Effector memory CD8-positive, alpha-beta T cell (primary cell): ENCODE measurements around the gene CHST13.

ENCODE experiments used
- ATAC-seq: fragments of 150-1000 bp; cut with Tn5 transposase; replicated peaks from 2 replicates; pipeline ENCODE4 v1.10.0; 2021; ENCODE audit warnings: mild to moderate bottlenecking, moderate library complexity
- DNase-seq, 3 experiments: peaks; one replicate each; pipeline ENCODE4 v3.0.0; 2021
- H3K27ac Mint-ChIP-seq, 2 donors: one replicate each; pipeline ENCODE4 v1.8.0; 2022; ENCODE audit warnings: mild to moderate bottlenecking in 2 of 2, mixed read lengths in 2 of 2, moderate library complexity in 2 of 2
- H3K27me3 Mint-ChIP-seq, 2 donors: one replicate each; pipeline ENCODE4 v1.8.0; 2022; ENCODE audit warnings: mixed read lengths in 2 of 2
- H3K36me3 Mint-ChIP-seq: one replicate; pipeline ENCODE4 v1.8.0; 2022; ENCODE audit warnings: mild to moderate bottlenecking, moderate library complexity, mixed read lengths; ENCODE audit not compliant: insufficient read depth
- H3K4me1 Mint-ChIP-seq, 2 donors: one replicate each; pipeline ENCODE4 v1.8.0; 2022; ENCODE audit warnings: low read depth in 2 of 2, mixed read lengths in 2 of 2
- H3K4me3 Mint-ChIP-seq, 2 donors: one replicate each; pipeline ENCODE4 v1.8.0; 2022; ENCODE audit warnings: mild to moderate bottlenecking in 2 of 2, mixed read lengths in 2 of 2, moderate library complexity in 2 of 2
- H3K9me3 Mint-ChIP-seq, 2 donors: one replicate each; pipeline ENCODE4 v1.8.0; 2022; ENCODE audit warnings: mixed read lengths in 2 of 2

The CHST13 gene

DNA sequence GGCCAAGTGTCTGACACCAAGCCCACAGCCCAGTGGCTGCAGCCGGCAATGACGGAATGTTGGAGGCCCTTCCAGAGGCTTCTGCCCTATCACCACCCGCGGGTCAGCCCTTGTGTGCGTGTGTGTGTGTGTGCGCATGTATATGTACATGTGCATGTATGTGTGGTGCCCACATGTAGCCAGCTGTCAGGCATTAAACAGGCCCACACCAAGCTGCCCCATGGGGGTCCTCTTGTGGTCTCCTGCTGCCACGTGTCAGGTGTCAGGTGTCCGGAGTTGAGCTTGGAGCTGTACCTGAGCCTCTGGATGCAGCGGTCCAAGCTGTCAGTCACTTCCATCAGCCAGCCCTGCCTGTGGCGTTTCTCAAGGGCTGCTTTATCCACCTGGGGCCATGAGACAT lies 20.3 kb upstream of the CHST13 start:
- no peak overlapping the region for H3K27ac Mint-ChIP-seq

DNA sequence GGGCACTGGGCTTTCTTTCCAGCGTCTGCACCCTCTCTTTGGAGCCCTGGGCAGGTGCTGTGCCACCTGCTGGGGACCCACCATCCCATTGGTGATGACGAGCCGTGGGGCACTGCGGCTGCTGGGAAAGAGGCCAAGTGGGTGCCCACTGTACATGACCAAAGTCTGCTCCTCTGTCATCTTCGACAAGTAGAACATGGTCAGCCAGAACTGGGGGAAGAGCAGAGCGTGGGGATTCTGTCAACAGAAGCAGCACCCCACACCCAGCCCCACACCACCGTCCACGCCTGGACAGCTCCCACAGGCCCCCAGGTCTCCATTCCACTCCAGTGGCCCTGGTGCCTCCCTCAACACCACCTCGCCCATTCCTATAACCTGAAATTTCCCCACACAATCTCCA lies 16.1 kb upstream of the CHST13 start:
- H3K36me3 Mint-ChIP-seq, result no peaks in the 10 kb centered on the region
- DNase-seq (no peak), ATAC-seq (no peak)
- H3K4me3 Mint-ChIP-seq, result no peak overlapping the region
- H3K27ac Mint-ChIP-seq, result no peak overlapping the region
- H3K4me1 Mint-ChIP-seq, result peaks cover 0 to 5% of the 10 kb centered on the region in 2 donors
- no peaks in the 10 kb centered on the region for H3K9me3 Mint-ChIP-seq
- peaks cover 12 to 30% of the 10 kb centered on the region in 2 donors for H3K27me3 Mint-ChIP-seq

More for the DNA sequence above, 20.3 kb upstream of the CHST13 start:
- no peak overlapping the region for H3K4me3 Mint-ChIP-seq
- H3K9me3 Mint-ChIP-seq, result no peaks in the 10 kb centered on the region
- no peak for DNase-seq
- H3K27me3 Mint-ChIP-seq, result peaks cover 12 to 30% of the 10 kb centered on the region in 2 donors
- H3K36me3 Mint-ChIP-seq, result no peaks in the 10 kb centered on the region
- H3K4me1 Mint-ChIP-seq, result no peaks in the 10 kb centered on the region
- ATAC-seq, result no peak

DNA sequence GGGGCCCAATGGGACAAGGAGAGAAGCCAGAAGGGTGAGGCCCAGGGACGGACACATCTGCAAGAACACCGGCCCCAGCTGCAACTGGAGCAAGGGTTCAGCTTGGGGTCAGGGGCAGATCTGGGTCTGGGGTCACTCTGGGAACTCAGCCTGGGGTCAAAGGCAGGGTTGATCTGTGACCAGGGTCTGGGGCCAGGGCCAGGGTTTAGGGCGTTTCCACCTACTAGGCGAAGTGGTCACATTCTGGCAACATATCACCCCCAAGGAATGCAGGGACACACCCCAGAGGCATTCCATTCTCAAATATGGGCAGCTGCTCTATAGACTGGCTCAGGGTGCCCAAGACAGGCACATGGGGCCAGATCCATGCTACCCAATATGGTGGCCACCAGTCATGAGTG lies 15.4 kb upstream of the CHST13 start:
- H3K36me3 Mint-ChIP-seq, result no peaks in the 10 kb centered on the region
- ATAC-seq (no peak), DNase-seq (no peak)
- no peaks in the 10 kb centered on the region for H3K9me3 Mint-ChIP-seq
- no peak overlapping the region for H3K27ac Mint-ChIP-seq
- H3K4me3 Mint-ChIP-seq, result no peak overlapping the region
- peaks cover 0 to 5% of the 10 kb centered on the region in 2 donors for H3K4me1 Mint-ChIP-seq
- peaks cover 12 to 30% of the 10 kb centered on the region in 2 donors for H3K27me3 Mint-ChIP-seq

DNA sequence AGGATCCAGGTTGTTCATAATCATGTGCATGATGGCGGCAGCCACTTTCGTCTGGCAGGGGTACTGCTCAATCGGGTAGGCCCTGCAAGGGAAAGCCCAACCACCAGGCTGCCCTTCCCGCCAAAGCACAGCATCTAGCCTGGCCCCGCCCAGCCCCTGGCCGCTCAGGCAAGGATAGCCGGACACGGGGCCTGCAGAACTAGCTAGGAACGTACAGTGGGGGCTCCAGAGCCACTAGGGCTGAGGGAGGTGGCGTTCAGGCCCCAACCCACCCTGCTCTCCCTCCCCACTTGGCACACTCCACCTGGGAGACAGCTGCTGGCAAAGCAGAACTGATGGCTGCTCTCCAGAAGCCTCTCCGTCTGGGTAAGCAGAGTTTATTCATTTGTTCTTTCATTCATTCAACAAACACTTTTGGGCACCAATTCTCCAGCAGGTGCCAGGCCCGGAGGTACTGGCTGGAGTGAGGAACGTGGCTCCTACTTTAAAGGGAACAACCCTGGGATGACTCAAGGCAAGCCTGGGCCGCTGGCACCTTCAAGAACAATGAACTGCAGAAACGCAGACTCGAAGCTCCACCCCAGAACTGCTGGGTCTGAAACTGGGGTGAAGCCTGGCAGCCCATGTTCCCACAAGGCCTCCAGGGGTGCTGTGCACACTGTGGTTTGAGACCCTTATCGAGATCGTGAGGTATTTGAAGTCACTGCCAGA lies 14.2 kb upstream of the CHST13 start:
- H3K9me3 Mint-ChIP-seq, result no peaks in the 10 kb centered on the region
- no peaks in the 10 kb centered on the region for H3K36me3 Mint-ChIP-seq
- peaks cover 12 to 27% of the 10 kb centered on the region in 2 donors for H3K27me3 Mint-ChIP-seq
- H3K4me1 Mint-ChIP-seq, result peaks cover 0 to 5% of the 10 kb centered on the region in 2 donors
- H3K27ac Mint-ChIP-seq, result no peak overlapping the region
- H3K4me3 Mint-ChIP-seq, result no peak overlapping the region
- DNase-seq (no peak), ATAC-seq (no peak)

DNA sequence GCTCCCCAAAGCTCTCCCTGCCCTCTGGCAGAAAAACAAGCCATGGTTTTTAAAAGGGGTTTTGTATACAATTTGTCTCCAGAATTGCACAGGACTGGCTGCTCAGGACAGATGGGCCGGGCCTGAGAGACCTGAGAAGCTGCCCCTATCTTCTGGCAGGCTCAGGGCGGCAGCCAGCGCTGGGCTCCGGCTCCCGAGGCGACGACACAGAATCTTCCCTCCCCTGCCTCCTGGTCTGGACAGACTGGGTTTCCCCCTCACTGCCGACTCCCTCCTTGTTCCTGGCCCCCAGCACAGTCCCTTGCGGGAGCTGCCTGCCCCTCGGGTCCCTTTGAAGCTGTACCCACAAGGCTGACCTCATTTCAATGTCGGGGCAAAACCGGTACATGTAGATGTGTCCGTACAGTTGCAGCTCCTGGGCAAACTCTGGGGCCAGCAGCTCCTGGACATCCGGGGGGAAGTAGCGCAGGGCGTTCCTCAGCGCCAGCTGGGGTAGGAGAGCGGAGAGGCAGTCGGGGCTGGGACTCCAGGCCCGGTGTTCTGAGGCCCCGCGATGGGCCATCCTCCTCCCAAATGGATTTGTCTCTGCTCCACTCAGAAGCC lies 13.5 kb upstream of the CHST13 start:
- no peaks in the 10 kb centered on the region for H3K36me3 Mint-ChIP-seq
- ATAC-seq (no peak), DNase-seq (no peak)
- H3K9me3 Mint-ChIP-seq, result no peaks in the 10 kb centered on the region
- no peak overlapping the region for H3K27ac Mint-ChIP-seq
- H3K4me3 Mint-ChIP-seq, result no peak overlapping the region
- H3K27me3 Mint-ChIP-seq, result peaks cover 5 to 21% of the 10 kb centered on the region in 2 donors
- peaks cover 0 to 5% of the 10 kb centered on the region in 2 donors for H3K4me1 Mint-ChIP-seq

DNA sequence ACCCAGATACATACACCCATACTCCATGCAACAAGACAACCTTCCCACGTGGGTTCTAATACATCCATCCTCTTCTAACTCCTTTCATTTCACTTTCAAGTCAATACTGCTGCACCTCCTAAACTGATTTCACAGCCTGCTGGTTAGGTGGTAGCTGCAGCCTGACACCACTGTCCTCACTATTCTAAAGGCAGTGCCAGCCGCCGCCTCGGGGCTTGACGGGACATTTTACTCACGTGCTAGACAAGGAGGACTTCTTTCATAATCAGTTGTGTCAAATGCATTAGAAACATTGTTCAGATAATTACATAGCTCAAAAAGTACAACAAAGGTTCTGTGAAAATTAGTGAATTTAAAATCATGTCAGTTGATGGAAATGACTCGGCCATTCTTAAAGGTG lies 12.7 kb upstream of the CHST13 start:
- peaks cover 0 to 5% of the 10 kb centered on the region in 2 donors for H3K4me1 Mint-ChIP-seq
- H3K27ac Mint-ChIP-seq, result no peak overlapping the region
- no peak overlapping the region for H3K4me3 Mint-ChIP-seq
- DNase-seq, result no peak
- H3K9me3 Mint-ChIP-seq, result no peaks in the 10 kb centered on the region
- H3K36me3 Mint-ChIP-seq, result no peaks in the 10 kb centered on the region
- ATAC-seq, result no peak
- peaks cover 2 to 12% of the 10 kb centered on the region in 2 donors for H3K27me3 Mint-ChIP-seq

DNA sequence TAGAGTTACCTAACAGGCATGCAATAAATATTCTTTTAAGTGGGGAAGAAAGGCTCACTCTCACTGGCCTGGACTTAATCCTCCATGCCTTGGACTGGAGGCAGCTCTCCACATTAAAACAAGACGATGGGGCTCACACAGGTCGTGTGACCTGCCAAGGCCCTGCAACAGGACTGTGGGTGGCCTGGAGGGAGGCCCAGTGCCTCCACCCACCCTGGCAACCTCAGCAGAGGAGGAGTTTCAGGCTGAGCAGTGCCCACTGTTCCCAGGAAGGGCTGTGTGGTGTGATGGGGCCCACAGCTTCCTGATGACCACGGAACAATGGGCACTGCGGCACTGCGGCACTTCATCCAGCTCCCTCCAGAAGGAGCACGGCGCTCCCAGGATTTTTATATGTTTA lies 11.9 kb upstream of the CHST13 start:
- Mint-ChIP-seq H3K4me3 (no peak overlapping the region), H3K27me3 (peaks cover 0 to 14% of the 10 kb centered on the region in 2 donors), H3K9me3 (no peaks in the 10 kb centered on the region), H3K36me3 (no peaks in the 10 kb centered on the region), H3K4me1 (peaks cover 0 to 5% of the 10 kb centered on the region in 2 donors), H3K27ac (no peak overlapping the region)
- ATAC-seq (no peak), DNase-seq (no peak)

DNA sequence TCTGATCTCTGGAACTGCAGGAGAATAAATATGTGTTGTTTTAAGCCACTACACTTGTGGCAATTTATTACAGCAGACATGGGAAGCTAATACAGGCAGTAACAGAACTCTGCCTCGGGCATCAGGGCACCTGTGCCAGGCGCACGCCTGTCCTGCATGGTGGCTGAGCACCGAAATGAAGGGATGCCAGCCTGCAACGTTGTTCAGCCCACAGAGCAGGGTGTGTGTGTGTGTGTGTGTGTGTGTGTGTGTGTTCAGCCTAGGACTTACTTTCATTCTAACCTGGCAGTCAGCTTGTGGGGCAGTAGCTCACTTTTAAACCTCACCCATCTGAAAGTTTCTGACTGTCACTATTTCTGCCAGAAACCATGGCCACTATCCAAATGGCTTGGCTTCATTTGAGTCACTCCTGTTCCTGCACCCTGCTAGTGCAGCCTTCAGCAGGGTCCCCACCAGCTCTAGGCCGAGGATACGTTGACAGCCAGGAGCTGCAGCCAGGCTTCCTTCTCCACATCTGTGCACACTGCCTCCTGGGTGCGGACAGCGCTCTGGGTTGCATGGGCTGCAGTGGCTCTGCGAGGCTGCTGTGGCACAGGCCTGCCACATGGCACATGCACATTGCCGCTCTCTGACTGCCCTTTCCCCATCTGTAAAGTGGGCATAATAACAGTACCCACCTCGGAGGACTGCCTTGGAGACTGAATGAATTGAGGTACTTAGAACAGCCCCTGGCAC lies 10.9 kb upstream of the CHST13 start:
- H3K36me3 Mint-ChIP-seq, result no peaks in the 10 kb centered on the region
- H3K9me3 Mint-ChIP-seq, result no peaks in the 10 kb centered on the region
- ATAC-seq (no peak), DNase-seq (no peak)
- H3K27me3 Mint-ChIP-seq, result peaks cover 0 to 19% of the 10 kb centered on the region in 2 donors
- H3K27ac Mint-ChIP-seq, result no peak overlapping the region
- H3K4me3 Mint-ChIP-seq, result no peak overlapping the region
- H3K4me1 Mint-ChIP-seq, result peaks cover 0 to 5% of the 10 kb centered on the region in 2 donors

DNA sequence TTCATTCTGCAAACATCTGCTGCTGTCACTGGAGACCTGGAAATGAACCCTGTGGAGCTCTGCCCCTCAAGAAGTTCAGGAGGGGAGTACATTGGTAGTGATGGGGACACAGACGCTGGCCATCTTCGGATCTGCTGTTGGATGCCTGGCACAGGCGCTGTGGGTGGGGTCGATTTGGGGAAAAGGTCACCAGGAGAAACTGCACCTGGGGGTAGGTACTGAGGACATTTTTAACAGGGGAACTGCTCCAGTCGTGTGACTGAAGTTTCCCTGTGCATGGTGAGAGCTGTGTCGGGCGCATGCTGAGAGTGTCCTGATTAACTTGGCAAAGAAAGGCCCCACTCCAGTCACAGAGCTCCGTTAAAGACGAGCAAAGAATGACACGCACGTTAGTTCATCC lies 9.8 kb upstream of the CHST13 start:
- Mint-ChIP-seq H3K27me3 (peaks cover 0 to 22% of the 10 kb centered on the region in 2 donors), H3K36me3 (no peaks in the 10 kb centered on the region), H3K27ac (no peak overlapping the region), H3K4me1 (peaks cover 0 to 5% of the 10 kb centered on the region in 2 donors), H3K4me3 (no peak overlapping the region), H3K9me3 (no peaks in the 10 kb centered on the region)
- DNase-seq (no peak), ATAC-seq (no peak)

DNA sequence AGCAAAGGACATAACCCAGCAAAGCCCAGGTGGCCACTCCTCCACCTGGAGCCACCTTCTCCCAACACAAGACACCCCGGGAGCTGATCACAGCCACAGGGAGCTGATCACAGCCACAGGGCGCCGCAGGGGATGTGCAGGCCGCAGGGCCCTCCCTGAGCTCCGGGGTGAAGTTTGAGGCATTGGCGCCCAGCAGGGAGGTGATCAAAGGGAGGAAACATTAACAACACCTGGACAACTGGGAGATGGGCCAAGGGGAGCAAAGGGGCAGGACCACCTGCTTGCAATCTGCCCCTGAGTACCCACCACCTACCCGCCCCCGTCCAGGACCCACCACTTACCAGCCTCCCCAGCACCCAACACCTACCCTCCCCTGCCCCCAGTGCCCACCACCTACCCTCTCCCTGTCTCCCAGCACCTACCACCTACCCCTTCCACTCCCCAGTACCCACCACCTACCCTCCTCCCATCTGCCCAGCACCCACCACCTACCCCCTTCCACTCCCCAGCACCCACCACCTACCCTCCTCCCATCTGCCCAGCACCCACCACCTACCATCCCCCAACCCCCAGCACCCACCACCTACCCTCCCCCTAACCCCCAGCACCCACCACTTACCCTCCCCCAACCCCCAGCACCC lies 8.8 kb upstream of the CHST13 start:
- no peak for DNase-seq
- Mint-ChIP-seq H3K27ac (no peak overlapping the region), H3K4me3 (no peak overlapping the region), H3K4me1 (peaks cover 0 to 5% of the 10 kb centered on the region in 2 donors), H3K36me3 (no peaks in the 10 kb centered on the region), H3K27me3 (peaks cover 0 to 22% of the 10 kb centered on the region in 2 donors), H3K9me3 (no peaks in the 10 kb centered on the region)
- ATAC-seq, result no peak

DNA sequence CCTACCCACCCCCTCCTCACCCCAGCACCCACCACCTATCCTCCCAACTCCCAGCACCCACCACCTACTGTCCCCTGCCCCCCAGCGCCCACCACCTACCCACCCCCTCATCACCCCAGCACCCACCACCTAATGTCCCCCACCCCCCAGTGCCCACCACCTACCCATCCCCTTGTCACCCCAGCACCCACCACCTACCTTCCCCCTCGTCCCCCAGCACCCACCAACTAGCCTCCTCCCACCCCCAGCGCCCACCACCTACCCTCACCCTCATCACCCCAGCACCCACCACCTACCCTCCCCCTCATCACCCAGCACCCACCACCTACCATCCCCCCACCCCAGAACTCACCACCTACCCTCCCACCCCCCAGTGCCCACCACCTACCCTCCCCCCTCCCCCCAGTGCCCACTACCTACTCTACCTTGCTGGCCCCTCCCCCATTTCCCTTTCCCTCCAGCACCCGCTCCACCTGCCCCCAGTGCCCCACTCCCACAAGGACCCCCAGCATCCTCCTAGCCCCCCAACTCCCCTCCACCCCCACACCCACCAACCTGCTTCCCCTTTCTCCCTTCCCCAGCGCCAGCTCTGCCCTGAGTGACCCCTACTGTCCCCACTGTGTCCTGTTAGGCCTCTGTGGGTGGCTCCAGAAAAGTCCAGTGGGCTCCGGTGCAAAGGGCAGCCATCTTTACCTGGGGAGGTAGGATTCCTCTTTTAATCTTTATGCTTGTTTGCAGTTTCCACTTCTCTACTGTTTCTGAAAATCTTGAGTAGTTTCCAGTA lies 7.6 kb upstream of the CHST13 start:
- peaks cover 0 to 22% of the 10 kb centered on the region in 2 donors for H3K27me3 Mint-ChIP-seq
- DNase-seq (no peak), ATAC-seq (no peak)
- H3K9me3 Mint-ChIP-seq, result no peaks in the 10 kb centered on the region
- H3K4me3 Mint-ChIP-seq, result no peak overlapping the region
- peaks cover 0 to under 1% of the 10 kb centered on the region in 2 donors for H3K4me1 Mint-ChIP-seq
- no peak overlapping the region for H3K27ac Mint-ChIP-seq
- no peaks in the 10 kb centered on the region for H3K36me3 Mint-ChIP-seq

DNA sequence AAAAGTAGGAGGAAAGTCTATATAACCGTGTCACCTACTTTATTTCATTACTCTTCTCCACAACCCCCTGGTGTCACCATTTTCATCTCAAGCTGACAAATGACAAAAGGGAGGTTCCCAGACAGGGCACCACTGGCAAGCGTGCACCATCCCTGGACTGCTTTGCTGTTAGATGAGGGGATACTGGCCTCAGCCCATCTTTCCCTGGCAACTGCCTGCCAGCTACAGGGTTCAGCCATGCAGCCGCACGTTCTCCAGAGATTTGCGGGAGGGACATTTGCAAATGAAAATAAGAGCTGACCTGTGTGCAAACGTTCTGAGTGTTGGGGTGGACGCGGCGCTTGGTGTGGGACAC lies 7.0 kb upstream of the CHST13 start:
- H3K4me1 Mint-ChIP-seq, result no peaks in the 10 kb centered on the region
- no peaks in the 10 kb centered on the region for H3K9me3 Mint-ChIP-seq
- DNase-seq, result no peak
- peaks cover 0 to 22% of the 10 kb centered on the region in 2 donors for H3K27me3 Mint-ChIP-seq
- ATAC-seq, result no peak
- H3K27ac Mint-ChIP-seq, result no peak overlapping the region
- no peaks in the 10 kb centered on the region for H3K36me3 Mint-ChIP-seq
- H3K4me3 Mint-ChIP-seq, result no peak overlapping the region
